ENCODE measurements around the gene CCDC33. TPM values are rescaled to one million over a fixed set of nuclear protein-coding genes. Genes with fewer than 3 reads are reported as not detected.

CCDC33 gene
- total RNA-seq, 2 experiments from 2014 or later, result not detected

DNA sequence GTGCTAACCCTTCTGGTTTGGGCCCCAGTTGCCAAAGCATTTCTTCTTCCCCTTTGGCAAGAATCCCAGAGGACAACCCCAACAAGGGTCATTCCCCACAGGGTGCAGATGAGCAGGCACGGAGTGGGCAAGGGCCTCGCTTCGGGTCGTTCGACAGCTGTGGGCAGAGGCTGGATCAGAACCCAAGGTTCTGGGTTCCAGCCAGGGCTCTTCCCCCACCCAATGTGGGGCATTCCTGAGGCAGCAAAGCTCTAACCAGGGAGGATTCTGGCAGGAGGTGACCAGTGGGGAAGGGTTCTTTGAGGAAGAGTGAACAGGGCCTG is 83.0 kb downstream of the CCDC33 start:
- no peak for DNase-seq
- Mint-ChIP-seq H3K36me3 (no peaks in the 10 kb centered on the region), H3K4me1 (ENCODE audit: low read depth) (peaks cover 13% of the 10 kb centered on the region), H3K27me3 (no peaks in the 10 kb centered on the region), H3K9me3 (no peaks in the 10 kb centered on the region), H3K4me3 (no peak overlapping the region), H3K27ac (no peak overlapping the region)
- POLR2A ChIA-PET, result no interaction called here
- intact Hi-C loops (cut with micrococcal nuclease), result no loop called here
- CTCF ChIA-PET, result interaction anchor here (0.9 to 2.3 kb wide), 4 partner anchors 11 to 346 kb away, joined by 3 to 10 read pairs (median 6); no protein-coding TSS in a partner anchor

DNA sequence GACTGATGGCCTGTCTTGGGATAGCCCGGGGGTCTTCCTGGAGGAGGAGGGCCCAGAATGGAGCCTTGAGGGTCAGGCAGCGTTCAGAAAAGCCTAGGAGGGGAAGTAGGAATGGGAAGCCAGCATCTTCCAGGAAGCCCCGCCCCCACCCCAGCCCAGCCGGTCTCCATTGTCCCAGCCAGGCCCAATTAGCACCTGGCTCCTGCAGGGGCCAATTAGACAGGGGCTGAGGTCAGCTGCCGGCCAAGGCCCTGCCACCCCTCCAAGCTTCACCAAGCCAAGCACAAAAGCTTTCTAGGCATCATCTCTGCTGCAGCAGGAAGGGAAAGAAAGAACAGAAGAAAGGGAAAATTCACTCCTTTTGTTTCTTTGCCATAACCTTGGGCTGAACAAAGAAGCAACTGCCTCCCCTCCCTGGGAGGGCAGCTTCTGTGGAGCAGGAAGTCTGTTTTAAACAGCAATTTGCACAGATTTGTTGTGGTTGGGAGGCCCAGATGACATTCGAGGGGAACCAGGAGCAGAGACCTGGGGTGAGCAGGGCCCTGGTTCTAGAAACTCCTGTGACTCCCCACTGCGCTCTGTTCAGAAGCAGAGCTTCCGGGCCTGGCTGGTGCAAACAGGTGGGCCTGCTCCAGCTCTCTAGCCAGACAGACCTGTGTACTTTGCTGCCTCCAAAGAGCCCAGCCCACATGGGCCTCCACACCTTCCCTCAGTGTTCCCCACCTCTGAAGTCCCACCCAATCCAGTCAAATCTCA is 83.6 kb downstream of the CCDC33 start:
- no peak overlapping the region for H3K4me3 Mint-ChIP-seq
- H3K36me3 Mint-ChIP-seq, result no peaks in the 10 kb centered on the region
- peaks cover 10% of the 10 kb centered on the region for H3K4me1 Mint-ChIP-seq (ENCODE audit: low read depth)
- H3K27me3 Mint-ChIP-seq, result no peaks in the 10 kb centered on the region
- H3K9me3 Mint-ChIP-seq, result no peaks in the 10 kb centered on the region
- H3K27ac Mint-ChIP-seq, result no peak overlapping the region
- ChIA-PET CTCF (interaction anchor here (0.9 to 3.9 kb wide), 6 partner anchors 11 to 347 kb away, joined by 3 to 19 read pairs (median 6); no protein-coding TSS in a partner anchor), POLR2A (no interaction called here)
- DNase-seq, result no peak
- intact Hi-C loops (cut with micrococcal nuclease), result loop anchor here (5.0 kb wide), 1 partner anchor 267 kb away; no protein-coding TSS in a partner anchor

DNA sequence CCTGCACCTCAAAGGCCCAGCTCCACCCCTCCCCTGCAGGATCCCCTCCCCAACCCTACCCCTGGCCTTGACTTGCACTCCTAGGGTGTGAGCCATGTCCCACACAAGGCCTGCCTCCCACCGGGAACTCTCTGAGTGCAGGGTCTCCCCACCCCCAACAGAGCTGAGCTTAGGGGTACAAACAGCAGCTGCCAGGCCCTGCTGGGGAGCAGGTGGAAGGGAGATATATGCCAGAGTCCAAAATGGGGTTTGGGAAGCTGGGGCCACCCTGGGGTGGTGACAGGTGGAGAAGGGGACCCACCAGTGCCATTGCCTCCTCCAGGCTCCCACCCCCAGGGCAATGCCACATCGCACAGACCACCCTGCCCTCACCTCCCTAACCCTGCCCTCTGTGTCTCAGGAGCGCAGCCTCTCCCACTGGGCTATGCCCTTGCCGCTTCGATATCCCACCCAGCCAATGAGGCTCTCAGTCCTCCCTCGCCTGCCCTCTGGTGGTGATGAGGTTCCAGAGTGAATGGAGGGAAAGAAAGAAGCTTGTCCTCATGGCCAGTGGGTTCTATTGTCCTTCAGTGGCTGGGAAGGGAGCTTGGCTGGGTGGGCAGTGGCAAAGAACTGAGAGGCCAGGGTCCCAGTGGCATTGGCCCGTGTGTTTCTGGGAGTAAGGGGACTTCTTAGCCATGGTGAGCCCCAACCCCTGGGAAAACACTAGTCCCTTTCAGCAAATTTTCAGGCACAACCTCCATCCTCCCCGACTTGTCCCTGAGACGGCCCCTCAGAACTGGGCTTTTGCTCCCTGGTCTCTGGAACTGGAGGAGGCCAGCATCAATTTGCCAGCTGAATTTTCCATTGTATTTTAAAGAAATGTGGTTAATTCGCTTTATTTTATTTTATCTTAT is 84.5 kb downstream of the CCDC33 start:
- H3K27me3 Mint-ChIP-seq, result no peaks in the 10 kb centered on the region
- ChIA-PET POLR2A (no interaction called here), CTCF (interaction anchor here (0.6 to 3.9 kb wide), 12 partner anchors 10 to 348 kb away, joined by 3 to 32 read pairs (median 4); partner anchors contain the start of gene ISLR2)
- H3K9me3 Mint-ChIP-seq, result no peaks in the 10 kb centered on the region
- intact Hi-C loops (cut with micrococcal nuclease), result loop anchor here (5.0 kb wide), 1 partner anchor 268 kb away; no protein-coding TSS in a partner anchor
- no peak overlapping the region for H3K4me3 Mint-ChIP-seq
- H3K27ac Mint-ChIP-seq, result no peak overlapping the region
- peaks cover 2% of the 10 kb centered on the region for H3K4me1 Mint-ChIP-seq (ENCODE audit: low read depth)
- peak; percentile 36 for DNase-seq
- H3K36me3 Mint-ChIP-seq, result no peaks in the 10 kb centered on the region

DNA sequence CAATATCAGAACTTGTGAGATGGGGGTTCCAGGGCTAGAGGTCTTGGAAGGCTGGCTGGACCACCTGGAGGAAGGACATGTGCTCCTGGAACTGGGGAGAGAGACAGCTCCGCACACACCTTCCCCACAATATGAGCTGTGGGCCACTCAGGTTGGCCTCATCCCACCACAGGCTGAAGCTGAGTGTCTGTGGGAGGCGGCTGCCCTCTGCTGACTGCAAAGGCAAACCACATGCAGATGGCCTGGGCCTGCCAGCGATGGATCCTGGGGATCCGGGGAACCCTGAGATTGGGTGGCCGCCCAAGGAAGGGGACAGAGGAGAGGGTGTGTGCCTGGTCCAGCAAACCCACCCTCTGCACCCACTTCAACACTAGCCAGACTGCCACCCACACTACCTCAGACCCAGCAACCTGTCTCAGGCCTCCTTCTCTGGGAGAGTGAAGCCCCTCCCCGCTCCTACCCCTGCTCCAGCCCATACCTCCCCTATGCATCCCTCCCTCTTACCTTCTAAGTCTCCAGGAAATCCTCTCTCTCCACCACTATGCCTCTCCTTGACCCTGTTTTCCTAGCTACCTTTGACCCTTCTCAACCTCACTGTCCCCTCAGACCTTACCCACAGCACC is 86.5 kb downstream of the CCDC33 start:
- DNase-seq, result peak; percentile 70
- Mint-ChIP-seq H3K4me1 (ENCODE audit: low read depth) (no peaks in the 10 kb centered on the region), H3K27ac (no peak overlapping the region), H3K9me3 (no peaks in the 10 kb centered on the region), H3K4me3 (no peak overlapping the region), H3K36me3 (no peaks in the 10 kb centered on the region), H3K27me3 (no peaks in the 10 kb centered on the region)
- CTCF ChIA-PET, result interaction anchor here (0.5 to 3.9 kb wide), 21 partner anchors 8 to 1164 kb away, joined by 3 to 32 read pairs (median 4); partner anchors contain the start of gene ISLR2
- POLR2A ChIA-PET, result interaction anchor here (1.0 kb wide), 1 partner anchor 194 kb away, joined by 3 read pairs; no protein-coding TSS in a partner anchor
- intact Hi-C loops (cut with micrococcal nuclease), result loop anchor here (2.0 to 5.0 kb wide), 3 partner anchors 194 to 350 kb away; no protein-coding TSS in a partner anchor

DNA sequence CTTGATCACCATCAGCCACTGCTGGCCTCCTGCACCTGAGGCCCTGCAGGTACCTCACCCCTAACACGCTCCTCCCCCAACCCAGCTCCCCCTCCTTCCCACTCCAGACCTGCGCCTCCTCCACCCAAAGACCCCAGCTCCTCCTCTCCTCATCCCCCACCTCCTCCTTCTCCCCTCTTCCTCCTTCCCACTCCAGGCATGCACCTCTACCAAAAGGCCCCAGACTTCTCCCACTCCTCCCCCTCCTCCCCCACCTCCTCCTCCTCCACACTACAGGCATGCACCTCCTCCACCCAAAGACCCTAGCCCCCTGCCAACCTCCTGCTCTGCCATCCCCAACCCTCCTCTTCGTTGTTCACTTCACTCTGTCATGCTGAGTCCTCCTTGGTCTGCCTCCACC is 88.6 kb downstream of the CCDC33 start:
- no peak for DNase-seq
- Mint-ChIP-seq H3K27ac (no peak overlapping the region), H3K27me3 (no peaks in the 10 kb centered on the region), H3K4me3 (no peak overlapping the region), H3K4me1 (ENCODE audit: low read depth) (no peaks in the 10 kb centered on the region), H3K36me3 (no peaks in the 10 kb centered on the region), H3K9me3 (no peaks in the 10 kb centered on the region)
- ChIA-PET CTCF (no interaction called here), POLR2A (no interaction called here)
- intact Hi-C loops (cut with micrococcal nuclease), result loop anchor here (5.0 kb wide), 1 partner anchor 272 kb away; no protein-coding TSS in a partner anchor

DNA sequence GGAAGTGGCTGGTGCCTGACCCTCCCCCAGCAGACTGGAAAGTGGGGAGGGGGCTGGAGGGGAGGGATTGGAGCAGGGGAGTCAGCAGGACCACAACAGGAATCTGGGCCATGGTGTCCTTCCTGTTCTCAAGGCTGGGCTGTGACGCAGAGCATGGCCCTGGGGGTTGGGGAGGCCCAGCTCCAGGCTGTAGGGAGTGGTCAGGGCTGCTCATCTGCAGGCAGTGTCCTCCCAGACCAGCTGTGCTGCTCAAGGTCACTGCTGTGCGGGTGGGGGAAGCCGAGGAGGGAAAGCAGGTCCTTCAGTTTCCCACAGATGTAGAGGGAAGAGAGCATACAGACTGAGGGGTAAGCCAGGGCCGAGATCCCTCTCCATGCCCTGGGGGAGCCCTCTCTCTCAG is 90.6 kb downstream of the CCDC33 start:
- ChIA-PET CTCF (interaction anchor here (0.9 kb wide), 1 partner anchor 273 kb away, joined by 3 read pairs; no protein-coding TSS in a partner anchor), POLR2A (no interaction called here)
- H3K4me3 Mint-ChIP-seq, result no peak overlapping the region
- no peaks in the 10 kb centered on the region for H3K9me3 Mint-ChIP-seq
- no peaks in the 10 kb centered on the region for H3K27me3 Mint-ChIP-seq
- no peaks in the 10 kb centered on the region for H3K4me1 Mint-ChIP-seq (ENCODE audit: low read depth)
- no peak for DNase-seq
- intact Hi-C loops (cut with micrococcal nuclease), result no loop called here
- H3K27ac Mint-ChIP-seq, result no peak overlapping the region
- no peaks in the 10 kb centered on the region for H3K36me3 Mint-ChIP-seq

DNA sequence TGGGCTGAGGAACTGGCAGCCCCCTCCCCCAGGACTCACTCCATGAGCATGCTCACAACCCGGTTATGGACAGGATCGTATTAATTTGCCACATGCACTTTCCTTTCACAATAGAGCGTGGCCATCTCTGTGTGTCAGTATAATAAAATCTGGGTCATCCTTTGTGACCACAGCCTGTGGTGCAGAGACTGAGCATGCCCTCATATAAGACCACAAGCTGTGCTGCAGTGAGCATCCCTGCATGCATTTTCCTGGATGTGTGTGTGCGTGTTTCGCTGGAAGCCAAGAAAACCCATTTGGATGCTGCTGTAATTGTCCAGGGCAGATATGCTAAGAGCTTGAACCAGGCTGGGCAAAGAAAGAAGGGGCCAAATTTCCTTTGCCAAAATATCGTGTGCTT is 91.6 kb downstream of the CCDC33 start:
- intact Hi-C loops (cut with micrococcal nuclease), result no loop called here

DNA sequence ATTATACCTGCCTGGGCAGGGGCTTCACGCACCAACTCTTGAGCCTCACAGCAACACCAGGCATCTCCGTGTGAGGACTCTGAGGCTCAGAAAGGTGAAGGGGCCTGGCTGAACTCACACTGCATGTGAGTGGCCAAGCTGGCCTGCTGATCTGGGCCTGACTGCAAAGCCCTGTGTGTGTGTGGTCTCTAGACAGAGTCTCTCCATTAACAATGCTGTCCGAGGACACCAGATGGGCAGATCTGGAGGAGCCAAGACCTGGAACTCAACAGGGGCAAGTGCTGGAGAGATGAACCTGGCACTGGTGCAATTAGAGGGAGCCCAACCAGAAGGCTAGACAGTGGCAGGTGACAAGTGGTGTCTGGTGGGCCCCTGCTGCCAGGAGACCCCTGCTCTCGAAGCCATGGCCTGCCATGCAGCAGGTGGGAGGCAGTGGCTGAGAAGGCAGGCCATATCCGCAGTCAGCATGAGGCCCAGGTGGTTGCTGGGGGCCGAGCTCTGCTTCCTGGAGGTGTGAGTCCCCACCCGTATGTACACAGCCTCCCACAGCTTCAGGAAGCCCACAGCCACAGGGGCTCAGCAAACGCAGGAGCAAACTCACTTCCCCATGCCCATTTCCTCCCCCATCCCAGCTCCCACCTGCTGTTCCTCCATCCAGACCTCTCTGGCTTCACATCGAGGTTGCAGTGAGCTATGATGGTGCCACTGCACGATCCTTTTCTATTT is 92.4 kb downstream of the CCDC33 start:
- intact Hi-C loops (cut with micrococcal nuclease), result no loop called here
- Mint-ChIP-seq H3K36me3 (no peaks in the 10 kb centered on the region), H3K4me3 (no peak overlapping the region), H3K27me3 (no peaks in the 10 kb centered on the region), H3K9me3 (no peaks in the 10 kb centered on the region), H3K4me1 (ENCODE audit: low read depth) (no peaks in the 10 kb centered on the region), H3K27ac (no peak overlapping the region)
- ChIA-PET CTCF (interaction anchor here (1.1 kb wide), 1 partner anchor 199 kb away, joined by 3 read pairs; no protein-coding TSS in a partner anchor), POLR2A (no interaction called here)
- no peak for DNase-seq

More for the DNA sequence above, 91.6 kb downstream of the CCDC33 start:
- H3K36me3 Mint-ChIP-seq, result no peaks in the 10 kb centered on the region
- H3K4me3 Mint-ChIP-seq, result no peak overlapping the region
- DNase-seq, result no peak
- CTCF ChIA-PET, result interaction anchor here (1.1 kb wide), 1 partner anchor 198 kb away, joined by 3 read pairs; no protein-coding TSS in a partner anchor
- H3K4me1 Mint-ChIP-seq (ENCODE audit: low read depth), result no peaks in the 10 kb centered on the region
- no peaks in the 10 kb centered on the region for H3K27me3 Mint-ChIP-seq
- POLR2A ChIA-PET, result no interaction called here
- H3K9me3 Mint-ChIP-seq, result no peaks in the 10 kb centered on the region
- H3K27ac Mint-ChIP-seq, result no peak overlapping the region

DNA sequence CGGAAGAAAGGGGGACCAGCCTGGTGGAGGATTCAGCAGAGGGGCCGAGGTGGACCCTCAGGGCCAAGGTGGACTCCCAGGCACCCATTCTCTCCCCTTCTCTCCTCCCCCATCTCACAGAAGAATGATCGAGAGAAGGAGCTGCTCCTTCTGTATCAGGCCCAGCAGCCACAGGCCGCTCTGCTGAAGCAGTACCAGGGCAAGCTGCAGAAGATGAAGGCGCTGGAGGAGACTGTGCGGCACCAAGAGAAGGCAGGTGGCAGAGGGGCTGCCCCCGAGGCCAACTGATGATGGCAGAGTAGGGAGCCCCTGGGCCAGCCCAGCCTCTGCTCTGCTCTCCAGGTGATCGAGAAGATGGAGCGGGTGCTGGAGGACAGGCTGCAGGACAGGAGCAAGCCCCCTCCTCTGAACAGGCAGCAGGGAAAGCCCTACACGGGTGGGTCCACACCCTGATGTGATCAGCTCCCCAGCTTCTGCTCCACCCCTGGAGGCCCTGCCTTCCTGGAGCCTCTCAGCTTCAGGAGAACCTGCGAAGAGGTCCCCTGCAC is 94.8 kb downstream of the CCDC33 start:
- no peak for DNase-seq
- CTCF ChIA-PET, result interaction anchor here (1.9 to 2.5 kb wide), 2 partner anchors 9 to 11 kb away, joined by 5 to 9 read pairs; no protein-coding TSS in a partner anchor
- POLR2A ChIA-PET, result no interaction called here
- Mint-ChIP-seq H3K9me3 (no peaks in the 10 kb centered on the region), H3K4me3 (no peak overlapping the region), H3K36me3 (no peaks in the 10 kb centered on the region), H3K27me3 (no peaks in the 10 kb centered on the region), H3K27ac (no peak overlapping the region), H3K4me1 (ENCODE audit: low read depth) (no peaks in the 10 kb centered on the region)
- intact Hi-C loops (cut with micrococcal nuclease), result no loop called here

DNA sequence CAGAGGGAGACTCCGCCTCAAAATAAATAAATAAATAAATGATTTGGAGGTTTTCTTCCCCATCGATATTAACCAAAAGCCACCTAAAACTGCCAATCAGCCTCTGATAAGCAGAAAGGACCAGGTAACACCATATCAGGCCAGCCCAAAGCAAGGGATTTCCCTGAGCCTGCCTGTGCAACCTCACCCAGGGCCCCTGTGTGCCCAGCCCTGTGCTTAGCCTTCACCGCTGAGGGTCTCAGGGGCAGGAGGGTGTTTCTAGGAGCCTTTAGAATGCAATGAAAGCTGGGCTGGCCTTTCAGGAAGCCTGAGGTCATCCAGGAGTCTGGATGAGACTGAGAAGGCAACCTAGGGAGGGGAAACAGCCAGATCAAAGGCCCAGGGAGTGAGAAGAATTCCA is 95.9 kb downstream of the CCDC33 start:
- ChIA-PET POLR2A (no interaction called here), CTCF (no interaction called here)
- Mint-ChIP-seq H3K27ac (no peak overlapping the region), H3K4me1 (ENCODE audit: low read depth) (no peaks in the 10 kb centered on the region), H3K4me3 (no peak overlapping the region), H3K27me3 (no peaks in the 10 kb centered on the region), H3K9me3 (no peaks in the 10 kb centered on the region), H3K36me3 (no peaks in the 10 kb centered on the region)
- DNase-seq, result no peak
- intact Hi-C loops (cut with micrococcal nuclease), result no loop called here

DNA sequence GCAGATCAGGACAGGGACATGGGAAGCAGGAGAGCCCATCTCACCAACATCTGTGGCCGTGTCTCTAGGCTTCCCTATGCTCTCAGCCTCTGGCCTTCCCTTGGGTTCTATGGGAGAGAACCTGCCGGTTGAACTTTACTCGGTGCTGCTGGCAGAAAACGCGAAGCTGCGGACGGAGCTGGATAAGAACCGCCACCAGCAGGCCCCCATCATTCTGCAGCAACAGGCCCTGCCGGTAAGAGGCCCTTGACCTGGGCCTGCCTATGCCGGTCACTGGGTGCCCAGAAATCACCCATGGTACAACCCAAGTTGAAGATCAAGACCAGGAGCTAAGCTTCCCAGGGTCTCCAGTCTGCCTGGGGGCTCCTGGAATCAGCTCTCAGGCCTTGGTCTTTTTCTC is 96.5 kb downstream of the CCDC33 start:
- intact Hi-C loops (cut with micrococcal nuclease), result no loop called here
- no peaks in the 10 kb centered on the region for H3K4me1 Mint-ChIP-seq (ENCODE audit: low read depth)
- POLR2A ChIA-PET, result no interaction called here
- H3K4me3 Mint-ChIP-seq, result no peak overlapping the region
- H3K27ac Mint-ChIP-seq, result no peak overlapping the region
- H3K9me3 Mint-ChIP-seq, result no peaks in the 10 kb centered on the region
- CTCF ChIA-PET, result no interaction called here
- DNase-seq, result no peak
- no peaks in the 10 kb centered on the region for H3K27me3 Mint-ChIP-seq
- no peaks in the 10 kb centered on the region for H3K36me3 Mint-ChIP-seq
